HFFc6 (cell line): ENCODE measurements around the gene PLCG1. TPM values are rescaled to one million over a fixed set of nuclear protein-coding genes. Genes with fewer than 3 reads are reported as not detected.

Source experiments
- DNase-seq: peaks from one replicate; pipeline ENCODE4 v3.0.0-alpha.2; 2018
- H3K27ac Mint-ChIP-seq: 2 replicates; pipeline ENCODE4 v1.8.0; 2020; ENCODE audit warnings: mild to moderate bottlenecking, mixed read lengths
- H3K27me3 Mint-ChIP-seq: 2 replicates; pipeline ENCODE4 v1.8.0; 2021; ENCODE audit warnings: mild to moderate bottlenecking, moderate library complexity, mixed read lengths; ENCODE audit not compliant: insufficient read depth
- H3K36me3 Mint-ChIP-seq: 2 replicates; pipeline ENCODE4 v1.8.0; 2021; ENCODE audit warnings: low read depth, mixed read lengths
- H3K4me1 Mint-ChIP-seq: 2 replicates; pipeline ENCODE4 v1.8.0; 2020; ENCODE audit warnings: low read depth, mixed read lengths
- H3K4me3 Mint-ChIP-seq: 2 replicates; pipeline ENCODE4 v1.8.0; 2020; ENCODE audit warnings: mild to moderate bottlenecking, moderate library complexity, mixed read lengths
- H3K9me3 Mint-ChIP-seq: 2 replicates; pipeline ENCODE4 v1.8.0; 2020; ENCODE audit warnings: mild to moderate bottlenecking, mixed read lengths
- CTCF ChIP-seq: fragments of 200-600 bp; sonication (generic); IDR thresholded peaks from 2 replicates; pipeline ENCODE4 v1.5.0; 2021; ENCODE audit warnings: antibody characterized with exemption, mild to moderate bottlenecking
- total RNA-seq, 6 experiments: library from RNA; stranded (reverse); fragmentation: NEBNext Ultra II Directional; extraction: Animal tissue kit (Norgen Biotek cat#: 25700); gene quantifications; 2 replicates in 1 of 6; 3 replicates in 5 of 6; pipeline ENCODE4 v1.2.3, GENCODE V29; 2021

The PLCG1 gene
- total RNA-seq, 6 experiments from 2014 or later: 44.4 to 62.1 (median 50.1) TPM

GRCh38 chr20:41187668-41188067 lies 50.3 kb downstream of the PLCG1 start:
- Mint-ChIP-seq H3K4me3 (no peak overlapping the region), H3K4me1 (peaks cover 23% of the 10 kb centered on the region), H3K36me3 (peaks cover 56% of the 10 kb centered on the region), H3K27ac (no peak overlapping the region), H3K9me3 (peaks cover 26% of the 10 kb centered on the region), H3K27me3 (no peaks in the 10 kb centered on the region)
- DNase-seq: no peak
- TF ChIP-seq CTCF: no peak

- no peak overlapping the region for H3K27ac Mint-ChIP-seq
- H3K4me3 Mint-ChIP-seq: no peak overlapping the region
- peaks cover 78% of the 10 kb centered on the region for H3K36me3 Mint-ChIP-seq
- peaks cover 41% of the 10 kb centered on the region for H3K9me3 Mint-ChIP-seq
- TF ChIP-seq CTCF: no peak
- H3K27me3 Mint-ChIP-seq: no peaks in the 10 kb centered on the region; the same call in 1 of the 2 replicates
- no peak for DNase-seq
- H3K4me1 Mint-ChIP-seq: peaks cover 22% of the 10 kb centered on the region
Observed at GRCh38 chr20:41191562-41192500, 54.5 kb downstream of the PLCG1 start.

DNA sequence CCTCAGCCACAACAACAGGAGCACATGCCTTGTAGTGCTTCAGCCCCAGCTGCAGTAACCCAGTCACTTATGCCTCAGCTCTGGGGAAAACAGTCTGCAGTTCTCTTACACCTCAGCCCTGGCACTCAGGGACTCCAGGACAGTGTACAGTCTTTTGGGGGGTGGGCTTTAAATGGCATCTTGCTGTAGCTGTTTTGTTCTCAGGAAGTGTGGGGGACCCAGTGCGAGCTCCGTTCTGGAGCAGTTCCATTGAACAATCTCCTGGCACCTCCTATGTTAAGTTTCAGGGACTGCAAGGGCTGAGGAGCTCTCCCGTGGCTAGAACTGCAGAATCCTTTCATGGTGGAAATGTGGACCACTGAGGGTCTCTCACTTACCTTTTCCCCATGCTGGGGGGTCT lies 55.2 kb downstream of the PLCG1 start:
- Mint-ChIP-seq H3K9me3 (peaks cover 41% of the 10 kb centered on the region), H3K27ac (no peak overlapping the region), H3K27me3 (no peaks in the 10 kb centered on the region; the same call in 1 of the 2 replicates), H3K4me1 (peaks cover 22% of the 10 kb centered on the region), H3K4me3 (no peak overlapping the region), H3K36me3 (peaks cover 75% of the 10 kb centered on the region)
- TF ChIP-seq CTCF: no peak
- no peak for DNase-seq

GRCh38 chr20:41196653-41197225 lies 59.4 kb downstream of the PLCG1 start:
- Mint-ChIP-seq H3K4me1 (peaks cover 6% of the 10 kb centered on the region; the same call in 1 of the 2 replicates), H3K36me3 (peaks cover 70% of the 10 kb centered on the region), H3K27ac (no peak overlapping the region), H3K27me3 (peaks cover 2% of the 10 kb centered on the region; the same call in 1 of the 2 replicates), H3K9me3 (peaks cover 32% of the 10 kb centered on the region), H3K4me3 (no peak overlapping the region)
- no peak for DNase-seq
- no peak for TF ChIP-seq CTCF

DNA sequence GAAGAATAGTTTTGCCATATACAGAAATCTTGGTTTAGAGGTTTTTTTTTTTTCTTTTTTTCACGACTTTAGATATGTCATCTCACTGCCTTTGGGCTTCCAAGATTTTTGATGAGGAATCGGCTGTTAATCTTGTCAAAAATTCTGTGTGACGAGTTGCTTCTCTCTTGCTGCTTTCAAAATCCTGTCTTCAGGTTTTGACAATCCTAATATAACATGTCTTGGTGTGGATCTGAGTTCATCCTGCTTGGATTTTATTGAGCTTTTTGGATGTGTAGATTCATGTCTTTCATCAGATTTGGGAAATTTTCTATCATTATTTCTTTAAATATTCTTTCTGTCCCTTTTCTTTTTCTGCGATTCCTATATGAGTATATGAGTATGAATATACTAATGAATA lies 61.1 kb downstream of the PLCG1 start:
- Mint-ChIP-seq H3K4me3 (no peak overlapping the region), H3K27ac (no peak overlapping the region), H3K4me1 (peaks cover 6% of the 10 kb centered on the region; the same call in 1 of the 2 replicates), H3K36me3 (peaks cover 75% of the 10 kb centered on the region), H3K9me3 (peaks cover 24% of the 10 kb centered on the region), H3K27me3 (peaks cover 8% of the 10 kb centered on the region; the same call in 1 of the 2 replicates)
- no peak for TF ChIP-seq CTCF
- DNase-seq: no peak
